ENCODE results near the gene C16orf95.

The C16orf95 gene

DNA sequence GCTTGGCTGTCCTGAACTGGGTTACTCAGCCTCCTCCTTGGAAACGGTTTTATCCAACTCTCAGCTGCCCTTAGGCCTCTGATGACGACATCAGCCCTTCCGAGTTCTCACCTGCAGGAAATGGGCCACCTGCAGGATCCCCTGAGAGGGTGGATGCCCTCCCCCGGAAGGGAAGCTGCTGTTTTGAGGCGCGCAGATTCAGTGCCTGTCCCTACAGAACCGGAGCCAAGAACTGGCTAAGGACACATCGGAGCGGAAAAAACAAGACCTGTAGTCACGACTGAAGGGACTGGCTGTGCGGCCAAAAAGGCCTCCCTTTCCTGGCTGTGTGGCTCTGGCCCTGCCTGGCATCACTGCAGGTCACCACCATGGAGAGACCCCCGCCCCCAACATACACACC is 11.7 kb upstream of the C16orf95 start:
- no peaks in the 10 kb centered on the region for H3K27me3 Mint-ChIP-seq
- H3K9me3 Mint-ChIP-seq = no peaks in the 10 kb centered on the region
- H3K4me1 Mint-ChIP-seq = peaks cover 10% of the 10 kb centered on the region
- H3K4me3 Mint-ChIP-seq = no peak overlapping the region
- no peak overlapping the region for H3K27ac Mint-ChIP-seq
- ATAC-seq = no peak
- no peak for DNase-seq

GRCh38 chr16:87327798-87328495 is 10.8 kb upstream of the C16orf95 start:
- ATAC-seq (no peak), DNase-seq (no peak)
- Mint-ChIP-seq H3K4me3 (no peak overlapping the region), H3K9me3 (no peaks in the 10 kb centered on the region), H3K4me1 (peaks cover 10% of the 10 kb centered on the region), H3K27ac (peak overlapping the region; percentile 16 to 74), H3K27me3 (no peaks in the 10 kb centered on the region)

DNA sequence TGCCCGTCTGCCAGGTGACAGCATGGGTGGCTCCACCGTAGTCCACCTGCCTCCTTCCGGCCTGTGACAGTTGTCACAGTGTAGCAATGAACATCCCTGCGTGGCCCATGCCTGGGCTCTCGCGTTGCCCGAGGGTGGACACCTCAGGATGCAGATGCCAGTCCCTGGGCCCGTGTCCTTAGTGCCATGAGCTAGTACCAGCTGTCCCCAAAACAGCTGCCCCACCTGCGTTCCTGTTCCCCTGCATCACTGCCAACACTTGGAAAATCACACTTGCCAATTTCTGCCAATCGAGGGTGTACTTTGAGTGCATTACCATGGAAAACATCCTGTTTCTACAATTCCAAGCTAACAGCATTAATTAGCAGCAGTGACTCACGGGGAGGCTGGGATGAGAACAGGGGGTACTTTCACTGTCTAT is 9.0 kb upstream of the C16orf95 start:
- Mint-ChIP-seq H3K9me3 (no peaks in the 10 kb centered on the region), H3K4me3 (no peak overlapping the region), H3K27me3 (no peaks in the 10 kb centered on the region), H3K27ac (peak overlapping the region in 1 of 2 donors; percentile 42), H3K4me1 (peaks cover 10% of the 10 kb centered on the region)
- DNase-seq (no peak), ATAC-seq (no peak)

DNA sequence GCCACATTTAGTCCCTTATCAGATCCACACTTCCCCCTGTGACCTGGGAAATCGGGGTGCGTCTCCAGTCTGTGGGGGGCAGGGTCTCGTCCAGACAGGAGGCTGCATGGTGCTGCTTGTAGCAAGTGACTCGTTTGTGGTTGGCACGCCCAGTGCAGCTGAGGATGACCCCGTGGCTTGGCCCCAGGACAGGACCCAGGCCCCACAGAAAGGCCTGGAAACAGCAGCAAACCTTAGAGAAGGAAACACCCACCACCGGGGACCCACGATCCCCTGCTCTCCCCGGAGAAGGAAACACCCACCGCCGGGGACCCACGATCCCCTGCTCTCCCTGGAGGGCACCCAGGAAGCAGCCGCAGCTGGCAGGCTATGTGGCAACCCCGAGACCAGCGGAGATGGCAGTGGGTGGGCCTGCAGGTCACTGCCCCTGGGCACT is 8.2 kb upstream of the C16orf95 start:
- H3K27ac Mint-ChIP-seq = peak overlapping the region in 1 of 2 donors; percentile 89
- H3K4me3 Mint-ChIP-seq = no peak overlapping the region

GRCh38 chr16:87324411-87325275 is 7.5 kb upstream of the C16orf95 start:
- ATAC-seq (peak; percentile 77), DNase-seq (peak; percentile 31 to 45)
- H3K9me3 Mint-ChIP-seq = no peaks in the 10 kb centered on the region
- no peaks in the 10 kb centered on the region for H3K27me3 Mint-ChIP-seq
- no peak overlapping the region for H3K27ac Mint-ChIP-seq
- H3K4me3 Mint-ChIP-seq = no peak overlapping the region
- peaks cover 10% of the 10 kb centered on the region for H3K4me1 Mint-ChIP-seq

More for the DNA sequence above, 8.2 kb upstream of the C16orf95 start:
- ATAC-seq (no peak), DNase-seq (no peak)
- Mint-ChIP-seq H3K9me3 (no peaks in the 10 kb centered on the region), H3K27me3 (no peaks in the 10 kb centered on the region), H3K4me1 (peaks cover 10% of the 10 kb centered on the region)

GRCh38 chr16:87323727-87324410 is 6.7 kb upstream of the C16orf95 start:
- Mint-ChIP-seq H3K4me1 (peaks cover 15% of the 10 kb centered on the region), H3K4me3 (no peak overlapping the region), H3K27me3 (no peaks in the 10 kb centered on the region), H3K27ac (no peak overlapping the region), H3K9me3 (no peaks in the 10 kb centered on the region)
- ATAC-seq (no peak), DNase-seq (no peak)

- Mint-ChIP-seq H3K4me1 (peaks cover 23% of the 10 kb centered on the region), H3K27me3 (no peaks in the 10 kb centered on the region), H3K4me3 (no peak overlapping the region), H3K27ac (no peak overlapping the region), H3K9me3 (no peaks in the 10 kb centered on the region)
- ATAC-seq (no peak), DNase-seq (no peak)
Measured at GRCh38 chr16:87322833-87323726, 5.9 kb upstream of the C16orf95 start.

- Mint-ChIP-seq H3K4me1 (peaks cover 28% of the 10 kb centered on the region), H3K27ac (no peak overlapping the region), H3K9me3 (no peaks in the 10 kb centered on the region), H3K27me3 (no peaks in the 10 kb centered on the region), H3K4me3 (no peak overlapping the region)
- DNase-seq = no peak
- no peak for ATAC-seq
Measured at GRCh38 chr16:87322360-87322759, 5.2 kb upstream of the C16orf95 start.

GRCh38 chr16:87321336-87322107 is 4.3 kb upstream of the C16orf95 start:
- H3K4me1 Mint-ChIP-seq = peaks cover 30% of the 10 kb centered on the region
- H3K27me3 Mint-ChIP-seq = no peaks in the 10 kb centered on the region
- H3K9me3 Mint-ChIP-seq = no peaks in the 10 kb centered on the region
- H3K27ac Mint-ChIP-seq = no peak overlapping the region
- no peak for ATAC-seq
- no peak for DNase-seq
- H3K4me3 Mint-ChIP-seq = no peak overlapping the region

- no peak for DNase-seq
- H3K4me1 Mint-ChIP-seq = peaks cover 34% of the 10 kb centered on the region
- ATAC-seq = no peak
- H3K9me3 Mint-ChIP-seq = no peaks in the 10 kb centered on the region
- no peaks in the 10 kb centered on the region for H3K27me3 Mint-ChIP-seq
- no peak overlapping the region for H3K27ac Mint-ChIP-seq
- H3K4me3 Mint-ChIP-seq = no peak overlapping the region
Measured at GRCh38 chr16:87320510-87321227, 3.5 kb upstream of the C16orf95 start.

GRCh38 chr16:87319997-87320491 is 2.9 kb upstream of the C16orf95 start:
- DNase-seq (no peak), ATAC-seq (no peak)
- no peaks in the 10 kb centered on the region for H3K27me3 Mint-ChIP-seq
- no peak overlapping the region for H3K27ac Mint-ChIP-seq
- no peak overlapping the region for H3K4me3 Mint-ChIP-seq
- H3K4me1 Mint-ChIP-seq = peaks cover 33% of the 10 kb centered on the region
- no peaks in the 10 kb centered on the region for H3K9me3 Mint-ChIP-seq

DNA sequence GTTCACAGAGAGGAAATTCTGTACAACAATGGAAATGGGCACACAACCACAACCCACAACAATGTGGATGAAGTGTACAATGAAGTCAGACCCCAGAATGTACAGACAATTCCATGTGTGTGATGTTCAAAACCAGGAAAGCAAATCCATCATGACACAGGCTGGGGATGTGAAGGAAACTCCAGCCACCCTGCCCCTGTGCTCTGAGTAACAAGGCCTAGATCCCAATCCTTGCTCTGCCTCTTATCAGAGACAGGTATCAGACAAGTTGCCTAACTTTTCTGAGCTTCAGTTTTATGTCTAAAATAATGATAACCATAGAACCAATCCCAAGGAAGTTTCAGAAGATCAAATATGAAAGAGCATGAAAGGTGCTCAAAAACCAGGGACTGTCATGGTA is 1.8 kb upstream of the C16orf95 start:
- H3K27ac Mint-ChIP-seq = peak overlapping the region in 1 of 2 donors; percentile 86
- no peak for DNase-seq
- peaks cover 33% of the 10 kb centered on the region for H3K4me1 Mint-ChIP-seq
- H3K27me3 Mint-ChIP-seq = no peaks in the 10 kb centered on the region
- no peaks in the 10 kb centered on the region for H3K9me3 Mint-ChIP-seq
- no peak for ATAC-seq
- peak overlapping the region; percentile 90 to 98 for H3K4me3 Mint-ChIP-seq

DNA sequence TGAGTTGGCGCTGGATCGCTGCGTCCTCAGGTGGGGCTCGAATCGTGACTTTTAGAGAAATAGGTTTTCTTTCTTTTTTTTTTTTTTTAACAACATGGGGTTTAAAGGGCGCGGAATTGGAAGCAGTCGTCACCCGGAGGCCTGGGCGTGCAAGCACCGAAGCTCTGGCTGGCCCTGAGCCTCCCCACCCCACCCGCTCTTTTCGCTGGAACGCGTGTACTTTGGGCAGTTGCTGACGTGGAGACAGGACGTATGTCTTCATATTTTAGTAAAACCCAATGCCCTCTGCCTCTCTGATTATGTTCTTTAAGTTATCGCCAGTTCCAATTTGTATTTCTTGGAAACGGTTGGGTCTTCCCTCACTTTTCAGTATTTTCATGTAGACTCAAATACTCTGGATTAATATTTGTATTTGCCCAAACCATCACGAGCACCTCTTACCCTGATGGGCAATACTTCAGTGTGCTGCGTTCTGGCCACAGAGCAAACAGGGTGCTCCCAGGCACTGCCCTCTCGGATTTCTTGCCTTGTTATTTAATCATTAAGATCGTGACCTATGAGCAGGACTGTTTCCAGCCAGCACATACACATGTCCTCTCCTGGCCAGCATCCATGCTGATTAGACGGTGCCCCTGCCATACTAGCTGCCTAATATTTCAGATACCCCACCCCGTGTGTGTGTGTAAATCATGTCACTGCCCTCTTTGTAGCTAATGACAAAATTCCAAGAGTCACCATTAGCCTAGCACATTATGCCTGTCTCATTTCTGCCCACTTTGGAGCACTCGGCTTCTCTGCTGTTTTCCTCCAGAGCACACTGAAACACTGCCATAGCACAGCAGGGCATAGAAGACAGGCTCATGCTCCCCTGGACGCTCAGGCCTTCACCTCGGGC is 805 bp upstream of the C16orf95 start:
- peak overlapping the region; percentile 90 to 98 for H3K4me3 Mint-ChIP-seq
- ATAC-seq (peak; percentile 64), DNase-seq (peak in 1 of 2 donors; percentile 54)
- no peaks in the 10 kb centered on the region for H3K27me3 Mint-ChIP-seq
- no peaks in the 10 kb centered on the region for H3K9me3 Mint-ChIP-seq
- H3K27ac Mint-ChIP-seq = peak overlapping the region; percentile 98 to 99
- H3K4me1 Mint-ChIP-seq = peaks cover 33% of the 10 kb centered on the region

Data from stimulated activated naive CD8-positive, alpha-beta T cell treated with anti-CD3 and anti-CD28 coated beads, Interleukin-15, amount 100 ng/mL, for 72 hours (primary cell).